WTC11 (cell line): ENCODE data around the gene CERS4. TPM values are rescaled to one million over a fixed set of nuclear protein-coding genes. Genes with fewer than 3 reads are reported as not detected.

Experiments
- ATAC-seq: fragments of 200-7000 bp; cut with Tn5 transposase; 2 replicates; pipeline ENCODE4 v1.10.0; 2021; ENCODE audit warnings: mild to moderate bottlenecking, moderate library complexity
- CTCF ChIA-PET: fragments of 300-600 bp; sonication (Branson Sonifier 250); formaldehyde crosslinking; loops from one replicate; lab custom pipeline; 2021; ENCODE audit warnings: antibody characterized with exemption; lab: Charles Lee
- POLR2A ChIA-PET: fragments of 350-600 bp; sonication (Branson Sonifier 250); formaldehyde crosslinking; loops from one replicate; lab custom pipeline; 2021; ENCODE audit warnings: antibody characterized with exemption; lab: Charles Lee
- DNase-seq: peaks from one replicate; pipeline ENCODE4 v3.0.0; 2021; ENCODE audit warnings: low spot score
- H3K27ac Mint-ChIP-seq: 2 replicates; pipeline ENCODE4 v1.8.0; 2021; ENCODE audit warnings: mixed read lengths
- H3K27me3 Mint-ChIP-seq: 2 replicates; pipeline ENCODE4 v1.8.0; 2021; ENCODE audit warnings: low read depth, mild to moderate bottlenecking, moderate library complexity, mixed read lengths
- H3K36me3 Mint-ChIP-seq: 2 replicates; pipeline ENCODE4 v1.8.0; 2021; ENCODE audit warnings: mixed read lengths
- H3K4me1 Mint-ChIP-seq: 2 replicates; pipeline ENCODE4 v1.8.0; 2022; ENCODE audit warnings: mixed read lengths
- H3K4me3 Mint-ChIP-seq: 2 replicates; pipeline ENCODE4 v1.8.0; 2021; ENCODE audit warnings: mild to moderate bottlenecking, moderate library complexity, mixed read lengths
- H3K9me3 Mint-ChIP-seq: 2 replicates; pipeline ENCODE4 v1.8.0; 2021; ENCODE audit warnings: mixed read lengths
- ATF2 ChIP-seq: sonication (generic); formaldehyde crosslinking; IDR thresholded peaks from 2 replicates; pipeline ENCODE4 v1.8.1; 2022; ENCODE audit warnings: low read depth, missing genetic modification reagents, borderline replicate concordance
- GABPB1 ChIP-seq: sonication (generic); formaldehyde crosslinking; IDR thresholded peaks from 2 replicates; pipeline ENCODE4 v1.8.1; 2023; ENCODE audit warnings: mild to moderate bottlenecking, missing genetic modification reagents
- JAZF1 ChIP-seq: fragments of 250-450 bp; sonication (Bioruptor Pico); IDR thresholded peaks from 2 replicates; pipeline ENCODE4 v1.9.0; 2021; ENCODE audit warnings: moderate library complexity, mild to moderate bottlenecking, inconsistent platforms
- NR1H2 ChIP-seq: sonication (generic); formaldehyde crosslinking; IDR thresholded peaks from 2 replicates; pipeline ENCODE4 v1.9.0; 2021; ENCODE audit warnings: mild to moderate bottlenecking, moderate library complexity, missing genetic modification reagents
- PRRX2 ChIP-seq: fragments of 250-450 bp; sonication (Bioruptor Pico); IDR thresholded peaks from 2 replicates; pipeline ENCODE4 v1.8.0; 2021; ENCODE audit warnings: mild to moderate bottlenecking
- RORB ChIP-seq: fragments of 250-450 bp; sonication (Bioruptor Pico); IDR thresholded peaks from 2 replicates; pipeline ENCODE4 v1.9.0; 2021; ENCODE audit warnings: mild to moderate bottlenecking
- USF1 ChIP-seq: sonication (generic); formaldehyde crosslinking; IDR thresholded peaks from 2 replicates; pipeline ENCODE4 v1.8.0; 2022; ENCODE audit warnings: mild to moderate bottlenecking, missing genetic modification reagents
- ZNF121 ChIP-seq: sonication (generic); formaldehyde crosslinking; IDR thresholded peaks from 2 replicates; pipeline ENCODE4 v1.8.0; 2023; ENCODE audit warnings: missing genetic modification reagents
- ZNF232 ChIP-seq: sonication (generic); formaldehyde crosslinking; IDR thresholded peaks from 2 replicates; pipeline ENCODE4 v1.8.0; 2022; ENCODE audit warnings: mild to moderate bottlenecking, missing genetic modification reagents
- ZNF281 ChIP-seq: sonication (generic); formaldehyde crosslinking; IDR thresholded peaks from 2 replicates; pipeline ENCODE4 v1.8.0; 2023; ENCODE audit warnings: mild to moderate bottlenecking, missing genetic modification reagents
- ZNF425 ChIP-seq: fragments of 250-450 bp; sonication (Bioruptor Pico); conservative IDR thresholded peaks from 2 replicates; pipeline ENCODE4 v1.9.0; 2021; ENCODE audit warnings: mild to moderate bottlenecking
- total RNA-seq: library from RNA; stranded (reverse); gene quantifications from 3 replicates; pipeline ENCODE4 v1.2.3, GENCODE V29; 2021
- TF ChIP-seq, protein P1 (sequence below): fragments of 250-450 bp; sonication (Bioruptor Pico); IDR thresholded peaks from 2 replicates; pipeline ENCODE4 v1.9.0; 2021; ENCODE audit warnings: moderate library complexity, mild to moderate bottlenecking, inconsistent platforms, borderline replicate concordance
- TF ChIP-seq, protein P2 (sequence below): sonication (generic); formaldehyde crosslinking; IDR thresholded peaks from 2 replicates; pipeline ENCODE4 v1.8.1; 2023; ENCODE audit warnings: mild to moderate bottlenecking, missing genetic modification reagents
- TF ChIP-seq, protein P3 (sequence below): sonication (generic); formaldehyde crosslinking; conservative IDR thresholded peaks from 2 replicates; pipeline ENCODE4 v1.8.1; 2022; ENCODE audit warnings: mild to moderate bottlenecking, missing genetic modification reagents

Gene CERS4
- total RNA-seq, 1 experiment from 2014 or later: 116 TPM

DNA sequence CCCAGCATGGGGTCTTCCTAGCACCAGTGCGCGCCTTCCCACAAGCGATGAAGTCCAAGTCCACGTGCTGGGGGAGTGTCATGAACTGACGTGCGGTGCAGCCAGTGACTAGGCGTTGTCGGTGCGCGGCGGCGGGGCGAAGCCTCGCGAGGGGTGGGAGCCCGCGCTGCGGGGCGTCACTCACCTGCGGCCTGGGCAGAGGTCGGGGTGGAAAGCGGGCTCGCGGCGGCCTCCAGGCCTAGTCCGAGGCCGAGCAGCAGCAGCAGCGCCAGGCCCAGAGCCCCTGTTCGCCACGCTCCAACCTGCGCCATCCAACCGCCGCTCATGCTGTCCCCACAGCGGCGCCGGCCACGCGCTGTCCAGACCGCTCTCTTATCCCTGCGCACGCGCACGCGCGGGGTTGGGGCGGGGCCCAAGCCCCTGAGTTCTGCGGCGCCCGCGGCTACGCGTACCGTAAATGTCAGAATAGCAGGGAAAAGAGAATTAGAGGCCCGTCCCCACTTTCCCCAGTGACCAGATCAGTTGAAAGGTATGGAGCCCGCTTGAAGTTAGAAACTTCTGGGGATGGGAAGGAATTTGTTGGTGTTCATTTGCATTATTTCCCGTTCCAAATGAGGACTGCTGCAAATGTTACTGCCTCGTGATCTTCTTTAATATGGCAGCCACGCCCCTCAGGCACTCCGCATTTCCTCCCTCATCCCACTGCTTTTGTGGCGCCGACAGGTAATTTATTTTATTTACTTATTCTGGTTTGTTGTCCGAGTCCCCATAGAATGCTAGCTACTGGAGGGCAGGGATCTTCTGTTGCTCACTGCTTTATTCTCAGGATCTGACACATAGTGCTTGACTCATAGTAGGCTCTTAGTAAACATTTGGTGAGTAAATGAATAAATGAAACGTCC, 99.0 kb downstream of the CERS4 start, which contains the start of gene CD320 (continued):
- TF ChIP-seq USF1 (CRISPR knock-in tag) (peak; percentile 76), JAZF1 (CRISPR knock-in tag) (no peak), NR1H2 (CRISPR knock-in tag) (no peak), RORB (CRISPR knock-in tag) (no peak), PRRX2 (CRISPR knock-in tag) (peak; percentile 15; the same call in 1 of the 2 replicates), ZNF232 (CRISPR knock-in tag) (no peak), GABPB1 (CRISPR knock-in tag) (peak; percentile 80), ZNF281 (CRISPR knock-in tag) (peak; percentile 27), ZNF425 (no peak)
- TF ChIP-seq, protein P1, sequence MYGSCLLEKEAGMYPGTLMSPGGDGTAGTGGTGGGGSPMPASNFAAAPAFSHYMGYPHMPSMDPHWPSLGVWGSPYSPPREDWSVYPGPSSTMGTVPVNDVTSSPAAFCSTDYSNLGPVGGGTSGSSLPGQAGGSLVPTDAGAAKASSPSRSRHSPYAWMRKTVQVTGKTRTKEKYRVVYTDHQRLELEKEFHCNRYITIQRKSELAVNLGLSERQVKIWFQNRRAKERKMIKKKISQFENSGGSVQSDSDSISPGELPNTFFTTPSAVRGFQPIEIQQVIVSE: no peak
- TF ChIP-seq, protein P2, sequence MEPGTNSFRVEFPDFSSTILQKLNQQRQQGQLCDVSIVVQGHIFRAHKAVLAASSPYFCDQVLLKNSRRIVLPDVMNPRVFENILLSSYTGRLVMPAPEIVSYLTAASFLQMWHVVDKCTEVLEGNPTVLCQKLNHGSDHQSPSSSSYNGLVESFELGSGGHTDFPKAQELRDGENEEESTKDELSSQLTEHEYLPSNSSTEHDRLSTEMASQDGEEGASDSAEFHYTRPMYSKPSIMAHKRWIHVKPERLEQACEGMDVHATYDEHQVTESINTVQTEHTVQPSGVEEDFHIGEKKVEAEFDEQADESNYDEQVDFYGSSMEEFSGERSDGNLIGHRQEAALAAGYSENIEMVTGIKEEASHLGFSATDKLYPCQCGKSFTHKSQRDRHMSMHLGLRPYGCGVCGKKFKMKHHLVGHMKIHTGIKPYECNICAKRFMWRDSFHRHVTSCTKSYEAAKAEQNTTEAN: no peak; the same call in none of the 2 replicates
- TF ChIP-seq, protein P3, sequence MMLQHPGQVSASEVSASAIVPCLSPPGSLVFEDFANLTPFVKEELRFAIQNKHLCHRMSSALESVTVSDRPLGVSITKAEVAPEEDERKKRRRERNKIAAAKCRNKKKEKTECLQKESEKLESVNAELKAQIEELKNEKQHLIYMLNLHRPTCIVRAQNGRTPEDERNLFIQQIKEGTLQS: no peak
- TF ChIP-seq, all 79 proteins: peak for 38

GRCh38 chr19:8308891-8309291, 99.7 kb downstream of the CERS4 start:
- peak overlapping the region; percentile 86 for H3K4me3 Mint-ChIP-seq
- CTCF ChIA-PET: no interaction called here
- H3K36me3 Mint-ChIP-seq: peaks cover 24% of the 10 kb centered on the region
- peak overlapping the region; percentile 82 for H3K27ac Mint-ChIP-seq
- POLR2A ChIA-PET: no interaction called here
- TF ChIP-seq ZNF121 (0 out of 2 replicates have a peak, but pooled peaks have one; percentile 13), ATF2 (CRISPR knock-in tag) (no peak)
- no peaks in the 10 kb centered on the region for H3K9me3 Mint-ChIP-seq
- H3K4me1 Mint-ChIP-seq: peaks cover 33% of the 10 kb centered on the region
- no peak for ATAC-seq
- DNase-seq: peak; percentile 5
- no peaks in the 10 kb centered on the region for H3K27me3 Mint-ChIP-seq
